HCT116 (cell line): ENCODE measurements around the gene FAM89B. TPM values are rescaled to one million over a fixed set of nuclear protein-coding genes. Genes with fewer than 3 reads are reported as not detected.

Experiments
- ATAC-seq: fragments of 200-7000 bp; cut with Tn5 transposase; 2 replicates; pipeline ENCODE4 v1.9.1; 2020; ENCODE audit warnings: mild to moderate bottlenecking, moderate library complexity
- BruUV-seq: library from RNA; stranded (reverse); fragments of 400-500 nt; replicated peaks from 2 replicates; lab custom pipeline; 2021; lab: Mats Ljungman, UMichigan
- CTCF ChIA-PET: fragments of 300-600 bp; sonication (Branson Sonifier 250); formaldehyde crosslinking; loops from one replicate; lab custom pipeline; 2021; ENCODE audit warnings: antibody characterized with exemption; lab: Charles Lee
- POLR2A ChIA-PET: fragments of 300-600, 350-600 bp; sonication (Branson Sonifier 250); formaldehyde crosslinking; loops from one replicate; lab custom pipeline; 2021; ENCODE audit warnings: antibody characterized with exemption; lab: Charles Lee
- RAD21 ChIA-PET, 2 experiments: fragments of 300-600 bp; sonication (Branson Sonifier 250); formaldehyde crosslinking; loops; one replicate each; lab custom pipeline; 2023; ENCODE audit warnings: low total read pairs in 2 of 2; ENCODE audit not compliant: uncharacterized antibody in 2 of 2, unreplicated experiment in 2 of 2, low non-redundant PET in 1 of 2; lab: Charles Lee
- DNase-seq: peaks from one replicate; pipeline ENCODE4 v3.0.0-alpha.2; 2010; ENCODE audit warnings: low read depth, low spot score
- H2AFZ ChIP-seq: fragments of 200-600 bp; shearing (Covaris generic), sonication (generic); 2 replicates; pipeline ENCODE4 v1.6.1; 2017; ENCODE audit warnings: low read depth, mixed run types, mixed read lengths, antibody characterized with exemption, low read length; ENCODE audit not compliant: poor library complexity, severe bottlenecking
- H3K27ac ChIP-seq: 2 replicates; pipeline ENCODE4 v1.5.1; 2012; ENCODE audit warnings: low read depth, low read length
- H3K27me3 ChIP-seq: fragments of 200-600 bp; sonication (generic); 2 replicates; pipeline ENCODE4 v1.6.1; 2016; ENCODE audit warnings: mixed run types, low read length, mixed read lengths; ENCODE audit not compliant: insufficient read depth
- H3K36me3 ChIP-seq, 2 experiments: fragments of 200-500 bp in 1 of 2; fragments of 200-600 bp in 1 of 2; sonication (Bioruptor generic) in 1 of 2; sonication (generic) in 1 of 2; 2 replicates each; pipeline versions ENCODE4 v1.5.1 to v1.6.1; 2014 to 2016; ENCODE audit warnings: low read length in 2 of 2, inconsistent platforms in 1 of 2, mixed read lengths in 1 of 2, mixed run types in 1 of 2; ENCODE audit not compliant: insufficient read depth in 2 of 2, control insufficient read depth in 1 of 2
- H3K4me1 ChIP-seq, 2 experiments: fragments of 200-600 bp in 1 of 2; sonication (generic) in 1 of 2; 2 replicates each; pipeline versions ENCODE4 v1.5.1 to v1.6.1; 2012 to 2017; ENCODE audit warnings: low read length in 2 of 2, inconsistent platforms in 1 of 2, mild to moderate bottlenecking in 1 of 2, mixed read lengths in 1 of 2, mixed run types in 1 of 2, moderate library complexity in 1 of 2; ENCODE audit not compliant: insufficient read depth in 2 of 2, control insufficient read depth in 1 of 2
- H3K4me2 ChIP-seq: fragments of 200-600 bp; sonication (generic); 2 replicates; pipeline ENCODE4 v1.6.1; 2017; ENCODE audit warnings: mixed run types, low read length, mixed read lengths
- H3K4me3 ChIP-seq, 2 experiments: fragments of 200-600 bp in 1 of 2; sonication (generic) in 1 of 2; replicated peaks in 1 of 2; 2 replicates each; pipeline ENCODE4 v1.5.1; 2011 to 2016; ENCODE audit warnings: low read length in 2 of 2, control low read depth in 1 of 2, low read depth in 1 of 2, mild to moderate bottlenecking in 1 of 2, mixed read lengths in 1 of 2, mixed run types in 1 of 2
- H3K79me2 ChIP-seq: fragments of 200-600 bp; sonication (generic); 2 replicates; pipeline ENCODE4 v1.6.1; 2017; ENCODE audit warnings: mild to moderate bottlenecking, mixed run types, low read length, moderate library complexity, mixed read lengths; ENCODE audit not compliant: insufficient read depth
- H3K9ac ChIP-seq: fragments of 200-600 bp; sonication (generic); 2 replicates; pipeline ENCODE4 v1.6.1; 2016; ENCODE audit warnings: low read length, mixed read lengths
- H3K9me2 ChIP-seq: fragments of 200-600 bp; sonication (generic), shearing (Covaris generic); 2 replicates; pipeline ENCODE4 v1.6.1; 2017; ENCODE audit warnings: mixed run types, mild to moderate bottlenecking, moderate library complexity; ENCODE audit not compliant: insufficient read depth
- H3K9me3 ChIP-seq, 2 experiments: fragments of 200-500 bp in 1 of 2; fragments of 200-600 bp in 1 of 2; sonication (Bioruptor generic) in 1 of 2; sonication (generic) in 1 of 2; 2 replicates each; pipeline ENCODE4 v1.6.1; 2014 to 2017; ENCODE audit warnings: low read length in 2 of 2, mixed read lengths in 2 of 2, inconsistent platforms in 1 of 2, low read depth in 1 of 2, mild to moderate bottlenecking in 1 of 2, mixed run types in 1 of 2, moderate library complexity in 1 of 2; ENCODE audit not compliant: control insufficient read depth in 1 of 2, insufficient read depth in 1 of 2
- H4K20me1 ChIP-seq: fragments of 200-600 bp; sonication (generic), shearing (Covaris generic); 2 replicates; pipeline ENCODE4 v1.6.1; 2017; ENCODE audit warnings: mixed run types, mild to moderate bottlenecking, moderate library complexity; ENCODE audit not compliant: insufficient read depth
- ELF1 ChIP-seq: IDR thresholded peaks from 2 replicates; pipeline ENCODE4 v1.6.1; 2012; ENCODE audit warnings: low read depth, borderline replicate concordance
- RAD21 ChIP-seq: IDR thresholded peaks from 2 replicates; pipeline ENCODE4 v1.6.1; 2012; ENCODE audit warnings: low read depth, mild to moderate bottlenecking
- ZNF274 ChIP-seq: fragments of 200-500 bp; sonication (Bioruptor generic); IDR thresholded peaks from 2 replicates; pipeline ENCODE4 v1.6.1; 2014; ENCODE audit warnings: mild to moderate bottlenecking, low read depth, low read length, inconsistent platforms
- intact Hi-C: fragments of 100-400 bp; cut with micrococcal nuclease; formaldehyde crosslinking; loops from 2 replicates; pipeline ENCODE4 v1.10.0; 2022
- total RNA-seq: library from RNA; stranded (reverse); gene quantifications from one replicate; pipeline ENCODE4 v1.2.1, GENCODE V29; 2021; ENCODE audit not compliant: unreplicated experiment
- TF ChIP-seq, protein P1 (sequence below): IDR thresholded peaks from 2 replicates; pipeline ENCODE4 v1.6.1; 2012
- TF ChIP-seq, protein P2 (sequence below), 3 experiments: fragments of 200-600 bp in 1 of 3; sonication (generic) in 1 of 3; IDR thresholded peaks in 2 of 3; conservative IDR thresholded peaks in 1 of 3; 2 replicates each; pipeline ENCODE4 v1.5.1; 2012 to 2017; ENCODE audit warnings: low read depth in 2 of 3, low read length in 2 of 3, antibody characterized with exemption in 1 of 3, borderline replicate concordance in 1 of 3, control low read depth in 1 of 3, mild to moderate bottlenecking in 1 of 3, mixed read lengths in 1 of 3, mixed run types in 1 of 3, moderate library complexity in 1 of 3; ENCODE audit not compliant: insufficient read depth in 1 of 3

The FAM89B gene
- total RNA-seq, 1 experiment from 2014 or later = 60.0 TPM

DNA sequence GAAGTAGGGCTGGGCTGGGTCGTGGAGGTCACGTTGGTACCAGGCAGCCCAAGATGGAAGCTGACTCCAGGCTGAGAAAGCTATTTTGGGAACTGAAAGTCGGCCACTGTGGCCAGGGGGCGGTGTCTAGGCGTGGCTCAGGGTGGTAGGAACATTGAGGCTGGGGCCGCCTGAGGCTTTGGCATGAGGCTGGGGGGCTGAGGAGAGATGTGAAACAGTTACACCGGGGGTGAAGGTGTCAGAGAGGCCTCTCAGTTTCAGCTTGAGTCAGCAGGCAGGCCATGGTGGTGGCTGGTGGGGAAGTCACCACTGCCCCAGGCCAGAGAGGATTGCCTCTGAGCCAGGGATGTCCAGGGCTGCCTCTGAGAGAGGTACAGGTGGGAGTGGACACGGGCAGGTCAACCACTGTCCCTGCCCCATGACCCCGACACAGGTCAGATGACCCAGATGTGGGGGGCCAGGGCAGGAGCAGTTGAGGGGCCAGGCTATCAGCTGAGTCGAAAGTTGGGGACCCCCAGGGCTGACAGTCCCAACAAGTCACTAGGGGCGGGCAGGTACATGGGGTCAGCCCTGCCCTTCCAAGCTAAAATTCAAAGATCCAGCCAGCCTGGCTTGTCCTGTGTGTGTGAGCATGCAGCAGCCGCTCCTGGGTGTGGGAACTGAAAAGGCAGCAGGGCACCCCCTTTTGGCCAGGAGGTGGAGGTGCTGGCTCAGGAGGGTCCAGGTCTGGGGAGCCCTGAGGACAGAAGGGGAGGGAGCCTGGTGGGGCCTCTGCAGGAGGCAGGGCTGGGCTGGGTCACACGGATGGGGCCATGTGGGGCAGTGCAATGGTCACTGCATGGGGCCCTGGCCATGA is 16.1 kb downstream of the FAM89B start:
- Histone ChIP-seq H3K4me3 (no peak overlapping the region), H4K20me1 (no peaks in the 10 kb centered on the region), H3K9me3 (no peaks in the 10 kb centered on the region), H3K27ac (peak overlapping the region; percentile 59), H2AFZ (no peak overlapping the region), H3K4me1 (peaks cover 14 to 25% of the 10 kb centered on the region in 2 experiments), H3K27me3 (no peaks in the 10 kb centered on the region), H3K79me2 (no peaks in the 10 kb centered on the region), H3K9ac (peak overlapping the region; percentile 30), H3K9me2 (no peaks in the 10 kb centered on the region), H3K4me2 (peak overlapping the region; percentile 42), H3K36me3 (no peaks in the 10 kb centered on the region; a peak in 1 of 4 replicates)
- intact Hi-C loops = no loop called here
- ChIA-PET CTCF (interaction anchor here (0.9 to 1.3 kb wide), 4 partner anchors 11 to 78 kb away, joined by 3 to 5 read pairs (median 4); no protein-coding TSS in a partner anchor), RAD21 (interaction anchor here in 1 of 2 experiments (1.1 kb wide), 1 partner anchor 11 kb away, joined by 4 read pairs; no protein-coding TSS in a partner anchor), POLR2A (interaction anchor here (1.0 kb wide), 1 partner anchor 81 kb away, joined by 3 read pairs; no protein-coding TSS in a partner anchor)
- TF ChIP-seq RAD21 = peak; percentile 68
- TF ChIP-seq, protein P1, sequence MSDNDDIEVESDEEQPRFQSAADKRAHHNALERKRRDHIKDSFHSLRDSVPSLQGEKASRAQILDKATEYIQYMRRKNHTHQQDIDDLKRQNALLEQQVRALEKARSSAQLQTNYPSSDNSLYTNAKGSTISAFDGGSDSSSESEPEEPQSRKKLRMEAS = no peak
- TF ChIP-seq, protein P2, sequence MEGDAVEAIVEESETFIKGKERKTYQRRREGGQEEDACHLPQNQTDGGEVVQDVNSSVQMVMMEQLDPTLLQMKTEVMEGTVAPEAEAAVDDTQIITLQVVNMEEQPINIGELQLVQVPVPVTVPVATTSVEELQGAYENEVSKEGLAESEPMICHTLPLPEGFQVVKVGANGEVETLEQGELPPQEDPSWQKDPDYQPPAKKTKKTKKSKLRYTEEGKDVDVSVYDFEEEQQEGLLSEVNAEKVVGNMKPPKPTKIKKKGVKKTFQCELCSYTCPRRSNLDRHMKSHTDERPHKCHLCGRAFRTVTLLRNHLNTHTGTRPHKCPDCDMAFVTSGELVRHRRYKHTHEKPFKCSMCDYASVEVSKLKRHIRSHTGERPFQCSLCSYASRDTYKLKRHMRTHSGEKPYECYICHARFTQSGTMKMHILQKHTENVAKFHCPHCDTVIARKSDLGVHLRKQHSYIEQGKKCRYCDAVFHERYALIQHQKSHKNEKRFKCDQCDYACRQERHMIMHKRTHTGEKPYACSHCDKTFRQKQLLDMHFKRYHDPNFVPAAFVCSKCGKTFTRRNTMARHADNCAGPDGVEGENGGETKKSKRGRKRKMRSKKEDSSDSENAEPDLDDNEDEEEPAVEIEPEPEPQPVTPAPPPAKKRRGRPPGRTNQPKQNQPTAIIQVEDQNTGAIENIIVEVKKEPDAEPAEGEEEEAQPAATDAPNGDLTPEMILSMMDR (IDR thresholded peaks at IDR 0.05 in 2 of 3, conservative IDR thresholded peaks at IDR 0.05 in 1 of 3; ENCODE audit: borderline replicate concordance in 1 of 3, insufficient read depth in 1 of 3, low read depth in 2 of 3, low read length in 2 of 3) = peak; percentile 58 to 77 (median 72); a peak in 5 of 6 replicates
- no peak for TF ChIP-seq ZNF274
- TF ChIP-seq ELF1 = no peak
- ATAC-seq = peak; percentile 89
- BruUV-seq = no TSS peak
- no peak for DNase-seq
